Fibroblast of pulmonary artery (primary cell): ENCODE data around the gene LRCH3.

Experiments used
- DNase-seq: peaks from one replicate; pipeline ENCODE4 v3.0.0-alpha.2; 2010; ENCODE audit warnings: low read depth
- H3K4me3 ChIP-seq: replicated peaks from 2 replicates; pipeline ENCODE4 v1.5.1; 2011; ENCODE audit warnings: low read depth, mild to moderate bottlenecking, control low read depth, low read length, moderate library complexity
- CTCF ChIP-seq: IDR thresholded peaks from 2 replicates; pipeline ENCODE4 v1.5.1; 2011; ENCODE audit warnings: mild to moderate bottlenecking, control low read depth, low read length, inconsistent platforms; ENCODE audit errors: missing control alignments

Gene LRCH3

GRCh38 chr3:197858598-197858997 lies 67.5 kb downstream of the LRCH3 start:
- H3K4me3 ChIP-seq: no peak overlapping the region
- no peak for DNase-seq
- no peak for TF ChIP-seq CTCF

- H3K4me3 ChIP-seq: no peak overlapping the region
- no peak for DNase-seq
- TF ChIP-seq CTCF: no peak
These were observed 75.0 kb downstream of the LRCH3 start for GRCh38 chr3:197866035-197866434.

GRCh38 chr3:197873329-197873728 lies 82.3 kb downstream of the LRCH3 start:
- H3K4me3 ChIP-seq: no peak overlapping the region
- no peak for TF ChIP-seq CTCF
- no peak for DNase-seq

- no peak for TF ChIP-seq CTCF
- H3K4me3 ChIP-seq: no peak overlapping the region
- DNase-seq: no peak
These were observed 83.0 kb downstream of the LRCH3 start for GRCh38 chr3:197874064-197874463.

GRCh38 chr3:197874653-197875052 lies 83.6 kb downstream of the LRCH3 start:
- H3K4me3 ChIP-seq: no peak overlapping the region
- no peak for DNase-seq
- TF ChIP-seq CTCF: no peak

- no peak for DNase-seq
- H3K4me3 ChIP-seq: no peak overlapping the region
These were observed 86.8 kb downstream of the LRCH3 start for GRCh38 chr3:197877902-197878301.

More at GRCh38 chr3:197877902-197878301, 86.8 kb downstream of the LRCH3 start:
- no peak for TF ChIP-seq CTCF
